Common myeloid progenitor, CD34-positive (primary cell): Measurements from ENCODE around the gene TSFM.

Experiments used
- CTCF ChIA-PET: fragments of 350-600 bp; sonication (Branson Sonifier 250); formaldehyde crosslinking; loops from one replicate; lab custom pipeline; 2021; ENCODE audit warnings: antibody characterized with exemption; lab: Charles Lee
- POLR2A ChIA-PET: fragments of 350-600 bp; sonication (Branson Sonifier 250); formaldehyde crosslinking; loops from one replicate; lab custom pipeline; 2021; ENCODE audit warnings: antibody characterized with exemption; lab: Charles Lee
- DNase-seq, 3 donors: peaks; one replicate each; pipeline versions ENCODE4 v3.0.0 to v3.0.0-alpha.2; 2013
- H3K27ac ChIP-seq, 2 experiments: 1 replicate in 1 of 2; 2 replicates in 1 of 2; pipeline ENCODE4 v1.7.0; 2013; ENCODE audit warnings: inconsistent platforms in 2 of 2, low read length in 2 of 2, mild to moderate bottlenecking in 2 of 2, low read depth in 1 of 2, moderate library complexity in 1 of 2; ENCODE audit not compliant: severe bottlenecking in 2 of 2, insufficient read depth in 1 of 2, poor library complexity in 1 of 2
- H3K27me3 ChIP-seq, 5 experiments: replicated peaks in 2 of 5; 1 replicate in 3 of 5; 2 replicates in 2 of 5; pipeline versions ENCODE4 v1.6.1 to v1.7.0; 2013; ENCODE audit warnings: low read length in 4 of 5, mild to moderate bottlenecking in 2 of 5, moderate library complexity in 2 of 5, inconsistent platforms in 1 of 5; ENCODE audit not compliant: insufficient read depth in 5 of 5, control insufficient read depth in 4 of 5
- H3K36me3 ChIP-seq, 4 experiments: 1 replicate in 2 of 4; 2 replicates in 2 of 4; pipeline versions ENCODE4 v1.6.1 to v1.7.0; 2013; ENCODE audit warnings: low read length in 3 of 4, control low read depth in 1 of 4, mild to moderate bottlenecking in 1 of 4; ENCODE audit not compliant: control insufficient read depth in 4 of 4, insufficient read depth in 4 of 4
- H3K4me1 ChIP-seq, 4 experiments: 1 replicate in 3 of 4; 2 replicates in 1 of 4; pipeline versions ENCODE4 v1.6.1 to v1.7.1; 2013; ENCODE audit warnings: low read length in 3 of 4, mild to moderate bottlenecking in 3 of 4, control low read depth in 1 of 4, inconsistent platforms in 1 of 4, moderate library complexity in 1 of 4; ENCODE audit not compliant: control insufficient read depth in 4 of 4, insufficient read depth in 4 of 4; ENCODE audit errors: control extremely low read depth in 1 of 4
- H3K4me3 ChIP-seq, 7 experiments: 1 replicate in 4 of 7; 2 replicates in 3 of 7; pipeline versions ENCODE4 v1.5.1 to v1.7.0; 2013; ENCODE audit warnings: mild to moderate bottlenecking in 7 of 7, low read length in 6 of 7, moderate library complexity in 6 of 7, inconsistent platforms in 2 of 7, low read depth in 2 of 7, control low read depth in 1 of 7; ENCODE audit not compliant: insufficient read depth in 4 of 7, control insufficient read depth in 1 of 7; ENCODE audit errors: extremely low read depth in 1 of 7
- H3K9me3 ChIP-seq, 5 experiments: 1 replicate in 4 of 5; 2 replicates in 1 of 5; pipeline versions ENCODE4 v1.6.1 to v1.7.1; 2013; ENCODE audit warnings: low read length in 4 of 5, mild to moderate bottlenecking in 2 of 5, inconsistent platforms in 1 of 5, low read depth in 1 of 5, moderate library complexity in 1 of 5; ENCODE audit not compliant: control insufficient read depth in 4 of 5, insufficient read depth in 2 of 5; ENCODE audit errors: control extremely low read depth in 1 of 5
- WGBS: methylation state at CpG from one replicate; pipeline ENCODE4 v1.1.5; 2013; ENCODE audit not compliant: insufficient coverage; 5-methylcytosine and 5-hydroxymethylcytosine counted together

TSFM gene

DNA sequence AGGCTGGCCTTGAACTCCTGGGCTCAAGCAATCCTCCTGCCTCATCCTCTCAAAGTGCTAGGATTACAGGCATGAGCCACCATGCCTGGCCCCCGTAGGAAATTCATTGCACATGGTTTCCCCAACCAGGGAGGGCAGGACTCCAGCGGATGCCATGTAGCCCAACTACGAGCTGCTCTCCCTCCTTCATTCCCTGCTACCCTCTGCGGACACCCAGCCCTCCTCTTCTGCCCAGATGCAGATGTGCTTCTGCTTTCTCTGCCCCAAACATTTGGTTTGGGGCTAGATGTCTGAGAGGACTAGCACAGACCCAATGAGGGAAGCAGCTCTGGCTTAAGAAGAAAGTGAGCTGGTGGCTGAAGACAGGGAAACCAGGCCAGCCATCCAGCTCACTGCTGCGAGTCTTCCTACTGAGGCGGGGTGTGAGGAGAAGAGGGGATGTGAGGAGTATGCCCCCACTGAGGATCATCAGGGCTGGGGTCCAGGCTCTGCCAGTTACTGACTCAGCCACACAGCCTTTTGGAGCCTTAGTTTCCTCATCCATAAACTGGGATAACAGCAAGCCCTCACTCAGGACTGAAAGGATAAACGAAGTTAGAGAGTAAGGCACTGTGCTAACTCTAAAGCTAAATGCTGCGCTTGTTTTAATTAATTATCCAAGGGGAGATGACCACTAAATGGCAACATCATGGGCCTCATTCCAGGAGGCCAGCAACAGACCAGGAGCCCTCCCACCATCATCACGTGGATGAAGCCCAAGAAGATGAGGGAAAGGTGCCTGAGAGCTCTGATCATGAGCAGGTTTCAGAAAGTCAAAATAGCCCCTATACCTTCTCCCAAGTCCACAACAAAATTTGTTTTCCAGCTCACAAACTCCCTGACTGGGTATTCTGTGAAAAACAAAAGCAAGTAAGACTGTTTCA is 53.0 kb downstream of the TSFM start:
- POLR2A ChIA-PET = interaction anchor here (1.0 to 3.2 kb wide), 2 partner anchors 10 to 79 kb away, joined by 3 to 14 read pairs; partner anchors contain the start of gene CTDSP2
- 34% methylated on average over 6 of the region's 9 CpGs for WGBS
- no peaks in the 10 kb centered on the region for H3K27me3 ChIP-seq
- peak in 2 of 3 donors; percentile 78 to 84 for DNase-seq
- peaks cover 0 to 4% (median 0%) of the 10 kb centered on the region in 4 experiments for H3K36me3 ChIP-seq
- H3K9me3 ChIP-seq = no peaks in the 10 kb centered on the region
- CTCF ChIA-PET = interaction anchor here (0.6 to 10.2 kb wide), 9 partner anchors 12 to 103 kb away, joined by 3 to 313 read pairs (median 4); partner anchors contain the start of genes CTDSP2, CYP27B1 and TSFM
- peak overlapping the region in 6 of 7 experiments; percentile 15 to 66 (median 52) for H3K4me3 ChIP-seq
- peak overlapping the region in 1 of 2 experiments; percentile 50 for H3K27ac ChIP-seq
- peaks cover 41 to 93% (median 93%) of the 10 kb centered on the region in 4 experiments for H3K4me1 ChIP-seq

DNA sequence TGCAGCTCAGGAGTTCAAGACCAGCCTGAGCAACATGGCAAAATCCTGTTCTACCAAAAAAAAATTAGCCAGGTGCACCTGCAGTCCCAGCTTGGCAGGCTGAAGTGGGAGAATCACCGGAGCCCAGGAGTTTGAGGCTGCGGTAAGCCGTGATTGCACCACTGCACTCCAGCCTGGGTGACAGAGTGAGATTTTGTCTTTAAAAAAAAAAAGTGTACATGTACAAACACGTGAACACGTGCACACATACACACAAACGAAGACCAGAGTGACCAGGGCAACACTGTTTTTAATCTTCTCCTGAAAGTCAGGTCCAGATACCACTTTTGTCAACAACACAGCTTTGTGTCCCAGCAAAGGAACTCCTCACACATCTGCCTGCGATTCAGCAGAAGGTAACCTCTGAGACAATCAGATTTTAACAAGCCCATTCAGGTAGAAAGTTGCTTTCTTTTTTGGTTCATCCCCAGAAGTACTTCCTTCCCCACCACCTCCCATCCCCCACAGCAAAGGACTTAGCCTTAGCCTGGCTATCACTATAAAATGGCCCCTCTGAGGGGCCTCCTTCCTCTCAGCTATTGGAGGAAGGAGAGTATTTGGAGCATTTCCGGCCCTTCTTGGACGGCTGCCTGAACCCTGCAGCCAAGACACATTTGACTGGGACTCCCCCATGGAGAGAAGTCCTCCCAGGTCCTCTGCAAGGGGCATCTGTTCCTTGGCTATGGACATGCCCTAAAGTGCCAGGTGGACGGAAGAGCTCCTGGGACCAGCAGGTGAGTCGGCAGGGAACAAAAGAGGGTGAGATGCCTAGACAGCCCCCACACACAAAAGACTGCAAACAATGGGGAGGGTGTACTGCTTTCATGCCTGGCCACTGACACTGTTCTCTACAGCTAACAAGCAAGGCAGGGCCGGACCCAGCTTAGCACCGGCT is 54.1 kb downstream of the TSFM start:
- POLR2A ChIA-PET = interaction anchor here (3.2 kb wide), 1 partner anchor 9 kb away, joined by 14 read pairs; the partner anchor contains the start of gene CTDSP2
- H3K9me3 ChIP-seq = no peaks in the 10 kb centered on the region
- peaks cover 39 to 99% (median 96%) of the 10 kb centered on the region in 4 experiments for H3K4me1 ChIP-seq
- H3K27ac ChIP-seq = peak overlapping the region in 1 of 2 experiments; percentile 61
- no peaks in the 10 kb centered on the region for H3K27me3 ChIP-seq
- DNase-seq = peak; percentile 49 to 82 (median 81)
- WGBS = 16% methylated on average over 13 of the region's 13 CpGs
- H3K4me3 ChIP-seq = peak overlapping the region in 6 of 7 experiments; percentile 15 to 66 (median 53)
- peaks cover 0 to 4% (median 0%) of the 10 kb centered on the region in 4 experiments for H3K36me3 ChIP-seq
- CTCF ChIA-PET = interaction anchor here (0.7 to 10.2 kb wide), 14 partner anchors 9 to 104 kb away, joined by 3 to 313 read pairs (median 4); partner anchors contain the start of genes CTDSP2, CYP27B1 and TSFM

DNA sequence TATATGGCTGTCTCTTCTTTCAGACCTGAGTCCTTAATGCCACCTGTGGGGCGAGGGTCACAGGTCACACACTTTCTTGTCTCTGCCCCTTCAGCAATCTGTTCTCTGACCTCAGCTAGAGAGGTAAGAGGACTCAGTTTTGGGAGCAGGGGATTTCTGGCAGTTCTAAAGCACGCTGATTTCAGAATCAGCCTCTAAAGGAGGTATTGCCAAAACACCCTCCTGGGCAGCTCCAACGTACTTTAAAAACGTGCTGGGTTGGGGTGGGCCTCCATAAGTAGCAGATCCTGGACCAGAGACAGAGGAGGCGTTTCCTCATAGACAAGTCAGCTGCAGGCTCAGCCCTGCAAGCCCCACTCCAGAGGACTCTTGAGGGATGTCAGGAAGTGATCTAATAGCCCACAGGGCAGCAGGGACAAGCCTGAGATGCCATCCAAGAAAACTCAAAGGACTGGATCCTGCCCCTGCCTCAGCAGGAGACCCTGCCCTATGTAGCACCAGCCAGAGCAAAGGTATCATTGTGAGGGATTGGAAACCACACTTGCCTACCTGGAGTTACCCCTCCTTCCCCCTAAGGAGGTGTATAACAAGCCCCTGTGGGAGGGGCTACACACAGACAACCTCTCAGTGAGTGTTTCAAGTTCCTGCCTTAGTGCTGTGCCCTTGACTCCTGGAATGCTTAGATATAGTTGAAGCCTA is 55.4 kb downstream of the TSFM start:
- peak overlapping the region; percentile 21 to 67 for H3K27ac ChIP-seq

DNA sequence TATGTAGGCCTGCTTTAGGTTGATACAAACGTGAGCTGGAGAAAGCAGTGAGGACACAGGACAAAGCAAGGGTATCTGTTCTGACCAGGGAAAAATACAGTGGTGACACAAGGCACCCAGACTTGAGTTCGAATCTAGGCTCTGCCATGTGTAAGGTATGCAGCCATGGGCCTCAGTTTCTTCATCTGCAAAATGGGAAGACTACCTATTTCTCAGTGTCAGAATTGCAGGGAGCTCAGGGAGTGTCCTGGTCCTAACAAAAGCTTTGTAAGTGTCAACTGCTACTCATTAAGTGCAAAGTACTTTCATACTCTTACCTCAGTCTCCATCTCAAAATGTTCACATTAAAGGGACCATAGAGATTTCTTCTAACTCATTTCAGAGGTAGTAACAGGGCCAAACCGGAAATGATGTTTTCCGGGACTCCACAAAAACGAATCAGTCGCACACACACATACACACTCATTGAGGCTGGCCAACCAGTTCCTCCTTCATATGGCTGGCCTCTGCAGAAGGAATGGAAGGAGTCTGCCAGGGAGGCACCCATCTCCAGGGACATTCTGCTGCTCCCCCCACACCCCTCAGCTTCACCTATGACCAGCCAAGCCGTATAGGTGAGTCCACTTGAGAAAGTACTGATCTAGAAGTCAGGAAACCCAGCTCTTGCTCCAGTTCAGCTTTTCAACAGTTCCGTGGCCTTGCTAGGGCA is 56.2 kb downstream of the TSFM start:
- 48% methylated on average over 4 of the region's 8 CpGs for WGBS
- Histone ChIP-seq H3K9me3 (no peaks in the 10 kb centered on the region), H3K4me1 (peaks cover 55 to 99% (median 98%) of the 10 kb centered on the region in 4 experiments), H3K27me3 (no peaks in the 10 kb centered on the region), H3K27ac (peak overlapping the region; percentile 21 to 67), H3K36me3 (no peaks in the 10 kb centered on the region), H3K4me3 (peak overlapping the region in 3 of 7 experiments; percentile 40 to 51 (median 41))
- ChIA-PET POLR2A (interaction anchor here (0.6 kb wide), 1 partner anchor 61 kb away, joined by 3 read pairs; no protein-coding TSS in a partner anchor), CTCF (interaction anchor here (1.2 to 10.2 kb wide), 6 partner anchors 9 to 64 kb away, joined by 3 to 313 read pairs (median 12); partner anchors contain the start of genes CTDSP2 and TSFM)
- DNase-seq = peak; percentile 64 to 86 (median 81)

More for the DNA sequence above, 55.4 kb downstream of the TSFM start:
- Histone ChIP-seq H3K4me3 (peak overlapping the region in 3 of 7 experiments; percentile 37 to 44 (median 44)), H3K9me3 (no peaks in the 10 kb centered on the region), H3K36me3 (no peaks in the 10 kb centered on the region), H3K27me3 (no peaks in the 10 kb centered on the region), H3K4me1 (peaks cover 48 to 99% (median 98%) of the 10 kb centered on the region in 4 experiments)
- ChIA-PET POLR2A (interaction anchor here (0.6 kb wide), 1 partner anchor 61 kb away, joined by 3 read pairs; no protein-coding TSS in a partner anchor), CTCF (interaction anchor here (1.0 to 10.2 kb wide), 8 partner anchors 10 to 65 kb away, joined by 3 to 313 read pairs (median 6); partner anchors contain the start of genes CTDSP2 and TSFM)
- DNase-seq = peak in 2 of 3 donors; percentile 42 to 57
- WGBS = 21% methylated on average over 5 of the region's 5 CpGs

DNA sequence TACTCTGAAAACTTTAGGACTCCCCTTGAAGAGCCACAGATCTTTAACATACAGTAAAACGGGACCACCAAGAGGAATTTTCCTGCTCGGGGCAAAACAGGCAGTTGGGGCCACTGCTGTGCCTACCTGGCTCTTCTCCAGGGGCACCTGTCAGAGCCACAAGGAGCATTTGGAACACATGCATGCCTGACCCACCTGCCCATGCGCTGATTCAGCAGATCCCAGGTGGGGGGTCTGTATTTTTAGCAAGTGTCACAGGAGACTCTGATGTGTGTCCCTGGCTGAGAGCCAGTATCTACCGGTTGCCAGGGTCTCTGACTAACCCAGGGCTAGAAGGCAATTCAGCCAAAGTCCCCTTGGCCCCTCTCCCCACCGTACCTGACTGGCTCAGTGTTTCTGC is 57.4 kb downstream of the TSFM start:
- ChIA-PET POLR2A (interaction anchor here (0.6 kb wide), 1 partner anchor 108 kb away, joined by 4 read pairs; no protein-coding TSS in a partner anchor), CTCF (interaction anchor here (9.0 to 15.5 kb wide), 3 partner anchors 4 to 63 kb away, joined by 175 to 313 read pairs (median 175); partner anchors contain the start of gene CTDSP2)
- peaks cover 0 to 4% (median 0%) of the 10 kb centered on the region in 4 experiments for H3K36me3 ChIP-seq
- H3K4me3 ChIP-seq = peak overlapping the region in 2 of 7 experiments; percentile 25 to 38
- peak overlapping the region in 1 of 2 experiments; percentile 62 for H3K27ac ChIP-seq
- H3K4me1 ChIP-seq = peaks cover 58 to 99% (median 96%) of the 10 kb centered on the region in 4 experiments
- WGBS = 48% methylated on average over 5 of the region's 5 CpGs
- no peaks in the 10 kb centered on the region for H3K9me3 ChIP-seq
- no peaks in the 10 kb centered on the region for H3K27me3 ChIP-seq
- peak in 1 of 3 donors; percentile 28 for DNase-seq
